K562 (cell line): ENCODE measurements around the gene CYP2R1. TPM values are rescaled to one million over a fixed set of nuclear protein-coding genes. Genes with fewer than 3 reads are reported as not detected.
A peak's percentile ranks its signal among the peaks of the same experiment; 100 is the strongest.

Experiments used
- ARNT ChIP-seq, 2 experiments: fragments of 450-650 bp; IDR thresholded peaks; 2 replicates each; pipeline ENCODE4 v1.6.1; 2016; ENCODE audit warnings: mild to moderate bottlenecking in 1 of 2
- ATF7 ChIP-seq: fragments of 450-650 bp; IDR thresholded peaks from 2 replicates; pipeline ENCODE4 v1.7.1; 2014; ENCODE audit warnings: mild to moderate bottlenecking, moderate library complexity
- BACH1 ChIP-seq: fragments of 200-800 bp; sonication (Bioruptor generic); IDR thresholded peaks from 2 replicates; pipeline ENCODE4 v1.6.1; 2016; ENCODE audit warnings: missing genetic modification characterization, missing compliant biosample characterization
- BCOR ChIP-seq: fragments of 450-650 bp; IDR thresholded peaks from 2 replicates; pipeline ENCODE4 v1.6.1; 2016
- CEBPG ChIP-seq, 3 experiments: fragments of 200-800 bp in 1 of 3; sonication (Bioruptor generic) in 1 of 3; sonication (generic) in 1 of 3; formaldehyde crosslinking in 1 of 3; IDR thresholded peaks in 2 of 3; conservative IDR thresholded peaks in 1 of 3; 2 replicates each; pipeline versions ENCODE4 v1.6.1 to v1.8.0; 2016 to 2022; ENCODE audit warnings: missing compliant biosample characterization in 2 of 3, missing genetic modification characterization in 2 of 3, mild to moderate bottlenecking in 1 of 3, missing genetic modification reagents in 1 of 3
- ELK3 ChIP-seq: fragments of 450-650 bp; formaldehyde crosslinking; IDR thresholded peaks from 2 replicates; pipeline ENCODE4 v1.4.0; 2020; ENCODE audit warnings: mild to moderate bottlenecking
- ETV1 ChIP-seq: fragments of 450-650 bp; conservative IDR thresholded peaks from 2 replicates; pipeline ENCODE4 v1.6.1; 2016; ENCODE audit warnings: missing genetic modification characterization, control low read depth, low read depth, missing compliant biosample characterization
- HOXB6 ChIP-seq: fragments of 250-450 bp; sonication (Bioruptor Pico); IDR thresholded peaks from 2 replicates; pipeline ENCODE4 v1.5.1; 2022; ENCODE audit warnings: mild to moderate bottlenecking, borderline replicate concordance
- MBD2 ChIP-seq: sonication (generic); IDR thresholded peaks from 2 replicates; pipeline ENCODE4 v1.6.1; 2016; ENCODE audit warnings: low read depth, borderline replicate concordance
- NONO ChIP-seq, 2 experiments: fragments of 200-400 bp in 1 of 2; fragments of 450-650 bp in 1 of 2; formaldehyde crosslinking in 1 of 2; IDR thresholded peaks; 2 replicates each; pipeline ENCODE4 v1.6.1; 2017; ENCODE audit warnings: low read depth in 2 of 2, mild to moderate bottlenecking in 2 of 2, moderate library complexity in 2 of 2, low read length in 1 of 2
- PHTF2 ChIP-seq: fragments of 250-450 bp; sonication (Bioruptor Pico); IDR thresholded peaks from 2 replicates; pipeline ENCODE4 v1.5.0; 2021; ENCODE audit warnings: mild to moderate bottlenecking
- POLR2H ChIP-seq: IDR thresholded peaks from 2 replicates; pipeline ENCODE4 v1.6.1; 2016; ENCODE audit warnings: missing genetic modification characterization, low read depth, mild to moderate bottlenecking, control low read depth, missing compliant biosample characterization, moderate library complexity
- PTBP1 ChIP-seq: fragments of 200-400 bp; formaldehyde crosslinking; IDR thresholded peaks from 2 replicates; pipeline ENCODE4 v1.6.1; 2017; ENCODE audit warnings: low read depth, low read length
- PURB ChIP-seq: sonication (generic); formaldehyde crosslinking; IDR thresholded peaks from 2 replicates; pipeline ENCODE4 v1.9.0; 2021; ENCODE audit warnings: low read depth, mild to moderate bottlenecking, missing genetic modification reagents
- RB1 ChIP-seq: fragments of 450-650 bp; IDR thresholded peaks from 2 replicates; pipeline ENCODE4 v1.6.1; 2017; ENCODE audit warnings: low read depth, mild to moderate bottlenecking
- ZBTB43 ChIP-seq: sonication (generic); formaldehyde crosslinking; IDR thresholded peaks from 2 replicates; pipeline ENCODE4 v1.8.0; 2023; ENCODE audit warnings: mild to moderate bottlenecking, missing genetic modification reagents
- ZFP30 ChIP-seq: fragments of 250-450 bp; sonication (Bioruptor Pico); IDR thresholded peaks from 2 replicates; pipeline ENCODE4 v1.8.0; 2022; ENCODE audit warnings: moderate library complexity, mild to moderate bottlenecking, inconsistent platforms, borderline replicate concordance
- ZNF184 ChIP-seq: sonication (generic); formaldehyde crosslinking; IDR thresholded peaks from 2 replicates; pipeline ENCODE4 v1.5.0; 2020; ENCODE audit warnings: missing genetic modification reagents
- ZNF644 ChIP-seq: fragments of 200-800 bp; sonication (Bioruptor generic); IDR thresholded peaks from 2 replicates; pipeline ENCODE4 v1.6.1; 2016; ENCODE audit warnings: low read depth, missing genetic modification characterization, missing compliant biosample characterization
- ZNF766 ChIP-seq: fragments of 200-800 bp; sonication (Bioruptor generic); conservative IDR thresholded peaks from 2 replicates; pipeline ENCODE4 v1.6.1; 2016; ENCODE audit warnings: missing genetic modification characterization, missing compliant biosample characterization
- polyA plus RNA-seq, 8 experiments: library from polyadenylated mRNA; depleted of rRNA in 4 of 8; stranded (reverse) in 5 of 8; unstranded in 3 of 8; fragments of >200 nt; fragmentation: Nextera tagmentation in 2 of 8; fragmentation: Illumina TruSeq in 1 of 8; extraction: Ambion mirVana in 2 of 8; extraction: Trizol in 1 of 8; gene quantifications; 2 replicates each; pipeline versions ENCODE4 v1.2.1 to v1.2.3, GENCODE V29; 2011 to 2014; ENCODE audit warnings: inconsistent platforms in 1 of 8, missing spikeins in 1 of 8
- total RNA-seq, 7 experiments: library from RNA; depleted of rRNA in 6 of 7; stranded (reverse); fragments of >200 nt in 6 of 7; fragmentation: Illumina TruSeq in 2 of 7; extraction: Trizol in 2 of 7; gene quantifications; 2 replicates each; pipeline versions ENCODE4 v1.2.1 to v1.2.3, GENCODE V29; 2011 to 2021; ENCODE audit warnings: low replicate concordance in 1 of 7
- TF ChIP-seq, protein P1 (sequence below): fragments of 250-450 bp; sonication (Bioruptor Pico); IDR thresholded peaks from 2 replicates; pipeline ENCODE4 v1.5.0; 2022; ENCODE audit warnings: mild to moderate bottlenecking
- TF ChIP-seq, protein P2 (sequence below): fragments of 450-650 bp; IDR thresholded peaks from one replicate; pipeline ENCODE4 v1.6.1; 2018; ENCODE audit warnings: mild to moderate bottlenecking, moderate library complexity; ENCODE audit not compliant: partially characterized antibody

CYP2R1 gene
- total and polyA plus RNA-seq, 9 of the 15 experiments (the other 6 are each of a cell fraction or from before 2014, with no cell fraction given) = 19.4 to 40.5 (median 29.4) TPM

DNA sequence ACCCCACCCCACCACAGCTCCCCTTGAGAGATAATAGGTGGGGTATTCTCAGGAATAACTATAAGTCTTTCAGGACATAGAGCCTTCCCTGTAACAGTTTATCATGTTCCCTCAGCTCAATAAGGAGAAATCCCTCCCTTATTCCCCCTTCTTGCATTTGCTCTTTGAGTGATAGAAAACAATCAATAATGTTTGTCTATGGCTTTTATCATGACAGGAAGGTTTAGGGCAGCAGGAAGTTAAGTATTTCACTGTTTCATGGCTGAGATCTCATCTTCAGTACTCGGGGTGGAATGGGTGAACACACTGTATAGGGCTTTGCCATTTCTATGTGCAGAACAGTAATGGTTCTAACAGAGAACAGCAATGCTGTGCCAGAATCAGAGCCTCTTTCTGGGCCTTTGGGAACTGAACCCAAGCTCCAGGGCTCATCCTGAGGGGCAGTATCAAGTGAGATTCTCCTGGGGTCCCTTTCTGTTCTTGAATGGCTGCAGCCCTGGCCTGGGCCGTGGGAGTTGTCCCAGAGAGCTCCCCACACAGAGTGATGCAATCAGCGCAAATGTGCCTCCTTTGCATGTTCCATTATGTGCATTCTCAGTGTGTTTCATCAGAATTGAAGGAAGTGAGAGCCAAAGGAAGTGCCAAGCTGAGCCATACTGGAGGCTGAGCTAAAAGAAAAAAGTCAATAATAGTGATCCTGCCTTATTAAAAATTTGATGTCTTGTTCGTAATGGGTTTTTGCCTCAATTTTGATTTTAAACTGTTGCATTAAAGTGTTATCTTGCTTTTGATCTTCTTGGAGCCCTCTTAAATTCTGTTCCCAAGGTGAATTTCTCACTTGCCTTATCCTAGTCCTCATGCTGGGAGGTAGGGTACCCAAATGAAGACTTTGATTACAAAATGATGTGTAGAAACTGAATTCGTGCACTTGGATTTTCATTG lies 2.9 kb upstream of the CYP2R1 start (continued):
- TF ChIP-seq, protein P1, sequence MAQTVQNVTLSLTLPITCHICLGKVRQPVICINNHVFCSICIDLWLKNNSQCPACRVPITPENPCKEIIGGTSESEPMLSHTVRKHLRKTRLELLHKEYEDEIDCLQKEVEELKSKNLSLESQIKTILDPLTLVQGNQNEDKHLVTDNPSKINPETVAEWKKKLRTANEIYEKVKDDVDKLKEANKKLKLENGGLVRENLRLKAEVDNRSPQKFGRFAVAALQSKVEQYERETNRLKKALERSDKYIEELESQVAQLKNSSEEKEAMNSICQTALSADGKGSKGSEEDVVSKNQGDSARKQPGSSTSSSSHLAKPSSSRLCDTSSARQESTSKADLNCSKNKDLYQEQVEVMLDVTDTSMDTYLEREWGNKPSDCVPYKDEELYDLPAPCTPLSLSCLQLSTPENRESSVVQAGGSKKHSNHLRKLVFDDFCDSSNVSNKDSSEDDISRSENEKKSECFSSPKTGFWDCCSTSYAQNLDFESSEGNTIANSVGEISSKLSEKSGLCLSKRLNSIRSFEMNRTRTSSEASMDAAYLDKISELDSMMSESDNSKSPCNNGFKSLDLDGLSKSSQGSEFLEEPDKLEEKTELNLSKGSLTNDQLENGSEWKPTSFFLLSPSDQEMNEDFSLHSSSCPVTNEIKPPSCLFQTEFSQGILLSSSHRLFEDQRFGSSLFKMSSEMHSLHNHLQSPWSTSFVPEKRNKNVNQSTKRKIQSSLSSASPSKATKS (CRISPR knock-in tag) = no peak
- TF ChIP-seq ELK3 (CRISPR knock-in tag) = no peak
- TF ChIP-seq ZNF184 (CRISPR knock-in tag) = no peak
- TF ChIP-seq CEBPG (CRISPR knock-in tag; IDR thresholded peaks at IDR 0.05) = peak; percentile 99
- peak; percentile 99 to 100 for TF ChIP-seq CEBPG (tag; conservative IDR thresholded peaks at IDR 0.05 in 1 of 2, IDR thresholded peaks at IDR 0.05 in 1 of 2)
- peak; percentile 94 for TF ChIP-seq ATF7
- peak; percentile 93 for TF ChIP-seq POLR2H (tag)
- no peak for TF ChIP-seq MBD2
- no peak for TF ChIP-seq ZBTB43 (CRISPR knock-in tag)
- TF ChIP-seq BACH1 (tag) = peak; percentile 89
- TF ChIP-seq PURB (CRISPR knock-in tag) = no peak
- no peak; a peak in 1 of 4 replicates for TF ChIP-seq ARNT (IDR thresholded peaks at IDR 0.05)
- TF ChIP-seq HOXB6 (CRISPR knock-in tag) = no peak
- peak; percentile 60; the same call in 1 of the 2 replicates for TF ChIP-seq ETV1 (tag)
- TF ChIP-seq ZNF766 (CRISPR knock-in tag) = peak; percentile 87
- peak; percentile 86 for TF ChIP-seq ZNF644 (tag)
- no peak for TF ChIP-seq PHTF2 (CRISPR knock-in tag)
- TF ChIP-seq, protein P2, sequence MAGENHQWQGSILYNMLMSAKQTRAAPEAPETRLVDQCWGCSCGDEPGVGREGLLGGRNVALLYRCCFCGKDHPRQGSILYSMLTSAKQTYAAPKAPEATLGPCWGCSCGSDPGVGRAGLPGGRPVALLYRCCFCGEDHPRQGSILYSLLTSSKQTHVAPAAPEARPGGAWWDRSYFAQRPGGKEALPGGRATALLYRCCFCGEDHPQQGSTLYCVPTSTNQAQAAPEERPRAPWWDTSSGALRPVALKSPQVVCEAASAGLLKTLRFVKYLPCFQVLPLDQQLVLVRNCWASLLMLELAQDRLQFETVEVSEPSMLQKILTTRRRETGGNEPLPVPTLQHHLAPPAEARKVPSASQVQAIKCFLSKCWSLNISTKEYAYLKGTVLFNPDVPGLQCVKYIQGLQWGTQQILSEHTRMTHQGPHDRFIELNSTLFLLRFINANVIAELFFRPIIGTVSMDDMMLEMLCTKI = no peak
- no peak for TF ChIP-seq BCOR
- TF ChIP-seq RB1 = no peak
- TF ChIP-seq PTBP1 = no peak
- TF ChIP-seq NONO (IDR thresholded peaks at IDR 0.05; ENCODE audit: low read depth in 2 of 2, low read length in 1 of 2) = no peak
- no peak for TF ChIP-seq ZFP30 (CRISPR knock-in tag)
